Neutrophil (primary cell): ENCODE data around the gene DOCK11.
"Not testable (repeated sequence)": the region's sequence is repeated elsewhere in the genome, so short reads cannot be mapped to it uniquely, and the experiment has no call there.

Source experiments
- H3K27ac ChIP-seq: fragments of 200-600 bp; sonication (generic); 2 replicates; pipeline ENCODE4 v1.5.1; 2016; ENCODE audit warnings: mild to moderate bottlenecking, moderate library complexity
- H3K27me3 ChIP-seq: fragments of 200-600 bp; sonication (generic); 2 replicates; pipeline ENCODE4 v1.6.0; 2016; ENCODE audit warnings: mild to moderate bottlenecking
- H3K36me3 ChIP-seq: fragments of 200-600 bp; sonication (generic); 2 replicates; pipeline ENCODE4 v1.5.1; 2017
- H3K4me1 ChIP-seq, 2 experiments: fragments of 200-600 bp in 1 of 2; sonication (generic) in 1 of 2; 1 replicate in 1 of 2; 2 replicates in 1 of 2; pipeline versions ENCODE4 v1.5.1 to v1.6.1; 2013 to 2016; ENCODE audit warnings: low read depth in 1 of 2, low read length in 1 of 2, mild to moderate bottlenecking in 1 of 2, moderate library complexity in 1 of 2; ENCODE audit not compliant: control insufficient read depth in 1 of 2, insufficient read depth in 1 of 2
- H3K4me3 ChIP-seq, 2 experiments: fragments of 200-600 bp in 1 of 2; sonication (generic) in 1 of 2; 1 replicate in 1 of 2; 2 replicates in 1 of 2; pipeline ENCODE4 v1.5.1; 2013 to 2016; ENCODE audit warnings: low read depth in 1 of 2, low read length in 1 of 2, mild to moderate bottlenecking in 1 of 2, moderate library complexity in 1 of 2
- H3K9me3 ChIP-seq: fragments of 200-600 bp; sonication (generic); 2 replicates; pipeline ENCODE4 v1.5.1; 2016
- TF ChIP-seq, protein P1 (sequence below): fragments of 200-600 bp; sonication (generic); IDR thresholded peaks from 2 replicates; pipeline ENCODE4 v1.5.1; 2016; ENCODE audit warnings: antibody characterized with exemption

DOCK11 gene

GRCh38 chrX:118579417-118579816 is 83.8 kb downstream of the DOCK11 start:
- H3K27me3 ChIP-seq: no peaks in the 10 kb centered on the region
- peaks cover 89% of the 10 kb centered on the region for H3K36me3 ChIP-seq
- H3K27ac ChIP-seq: no peak overlapping the region
- no peaks in the 10 kb centered on the region for H3K9me3 ChIP-seq
- no peaks in the 10 kb centered on the region for H3K4me1 ChIP-seq
- H3K4me3 ChIP-seq: no peak overlapping the region
- TF ChIP-seq, protein P1, sequence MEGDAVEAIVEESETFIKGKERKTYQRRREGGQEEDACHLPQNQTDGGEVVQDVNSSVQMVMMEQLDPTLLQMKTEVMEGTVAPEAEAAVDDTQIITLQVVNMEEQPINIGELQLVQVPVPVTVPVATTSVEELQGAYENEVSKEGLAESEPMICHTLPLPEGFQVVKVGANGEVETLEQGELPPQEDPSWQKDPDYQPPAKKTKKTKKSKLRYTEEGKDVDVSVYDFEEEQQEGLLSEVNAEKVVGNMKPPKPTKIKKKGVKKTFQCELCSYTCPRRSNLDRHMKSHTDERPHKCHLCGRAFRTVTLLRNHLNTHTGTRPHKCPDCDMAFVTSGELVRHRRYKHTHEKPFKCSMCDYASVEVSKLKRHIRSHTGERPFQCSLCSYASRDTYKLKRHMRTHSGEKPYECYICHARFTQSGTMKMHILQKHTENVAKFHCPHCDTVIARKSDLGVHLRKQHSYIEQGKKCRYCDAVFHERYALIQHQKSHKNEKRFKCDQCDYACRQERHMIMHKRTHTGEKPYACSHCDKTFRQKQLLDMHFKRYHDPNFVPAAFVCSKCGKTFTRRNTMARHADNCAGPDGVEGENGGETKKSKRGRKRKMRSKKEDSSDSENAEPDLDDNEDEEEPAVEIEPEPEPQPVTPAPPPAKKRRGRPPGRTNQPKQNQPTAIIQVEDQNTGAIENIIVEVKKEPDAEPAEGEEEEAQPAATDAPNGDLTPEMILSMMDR: no peak

GRCh38 chrX:118582926-118583325 is 87.3 kb downstream of the DOCK11 start:
- H3K9me3 ChIP-seq, H3K4me1 ChIP-seq, H3K27ac ChIP-seq, H3K27me3 ChIP-seq, H3K4me3 ChIP-seq: not testable (repeated sequence)
- peaks cover 90% of the 10 kb centered on the region for H3K36me3 ChIP-seq

DNA sequence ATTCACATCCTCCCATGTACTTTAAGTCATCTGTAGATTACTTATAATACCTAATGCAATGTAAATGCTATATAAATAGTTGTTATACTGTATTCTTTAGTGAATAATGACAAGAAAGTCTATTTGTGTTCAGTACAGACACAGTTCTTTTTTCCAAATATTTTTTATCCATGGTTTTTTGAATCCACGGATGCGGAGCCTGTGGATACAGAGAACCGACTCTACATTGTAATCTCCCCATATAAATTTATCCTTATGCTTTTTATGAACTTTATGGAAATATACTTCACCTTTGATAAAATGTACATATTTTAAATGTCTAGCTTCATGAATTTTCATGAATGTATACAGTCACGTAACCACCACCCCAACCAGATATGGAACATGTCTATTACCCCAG is 88.2 kb downstream of the DOCK11 start:
- no peaks in the 10 kb centered on the region for H3K4me1 ChIP-seq
- H3K36me3 ChIP-seq: peaks cover 90% of the 10 kb centered on the region
- H3K4me3 ChIP-seq: no peak overlapping the region
- no peaks in the 10 kb centered on the region for H3K27me3 ChIP-seq
- H3K27ac ChIP-seq: no peak overlapping the region
- no peaks in the 10 kb centered on the region for H3K9me3 ChIP-seq
- TF ChIP-seq, protein P1: no peak

DNA sequence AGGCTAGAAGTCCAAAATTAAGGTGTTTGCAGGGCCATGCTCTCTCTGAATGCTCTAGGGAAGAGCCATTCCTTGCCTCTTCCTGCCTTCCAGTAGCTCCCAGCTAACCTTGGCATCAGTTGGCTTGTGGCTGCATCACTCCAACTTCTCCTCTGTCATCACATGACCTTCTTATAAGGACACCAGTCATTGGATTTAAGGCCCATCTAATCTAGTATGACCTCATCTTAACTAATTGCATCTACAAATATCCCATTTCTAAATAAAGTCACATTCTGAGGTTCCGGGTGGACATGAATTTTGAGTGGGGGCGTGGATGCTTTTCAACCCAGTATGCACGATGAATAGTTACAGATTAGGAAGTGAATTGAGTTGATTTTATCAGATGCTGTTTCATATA is 89.7 kb downstream of the DOCK11 start:
- no peaks in the 10 kb centered on the region for H3K9me3 ChIP-seq
- no peaks in the 10 kb centered on the region for H3K4me1 ChIP-seq
- H3K4me3 ChIP-seq: no peak overlapping the region
- TF ChIP-seq, protein P1: no peak
- no peaks in the 10 kb centered on the region for H3K27me3 ChIP-seq
- H3K27ac ChIP-seq: no peak overlapping the region
- H3K36me3 ChIP-seq: peaks cover 89% of the 10 kb centered on the region

GRCh38 chrX:118586206-118586605 is 90.6 kb downstream of the DOCK11 start:
- H3K36me3 ChIP-seq: peaks cover 90% of the 10 kb centered on the region
- H3K4me1 ChIP-seq, H3K27me3 ChIP-seq, H3K27ac ChIP-seq, H3K9me3 ChIP-seq, H3K4me3 ChIP-seq: not testable (repeated sequence)

DNA sequence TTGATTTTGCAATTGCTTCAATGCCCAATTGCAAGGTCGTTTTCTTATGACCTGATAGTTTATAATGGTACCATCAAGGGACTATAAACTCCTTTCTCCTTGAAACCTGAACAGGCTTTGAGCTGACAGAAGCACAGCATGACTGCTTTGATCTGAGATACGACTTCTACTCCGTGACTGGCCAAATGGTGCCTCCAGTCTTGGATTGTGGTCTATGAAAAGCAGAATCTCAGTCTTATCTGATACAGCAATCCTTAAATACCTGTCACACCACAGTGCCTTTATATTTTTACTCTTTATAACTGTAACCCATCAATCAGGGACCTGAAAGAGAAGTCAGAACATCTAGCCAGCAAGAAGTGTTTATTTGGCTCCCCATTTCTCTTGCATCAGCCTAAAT is 93.1 kb downstream of the DOCK11 start:
- Histone ChIP-seq H3K27ac (no peak overlapping the region), H3K27me3 (no peaks in the 10 kb centered on the region), H3K4me3 (no peak overlapping the region), H3K36me3 (peaks cover 82% of the 10 kb centered on the region), H3K4me1 (no peaks in the 10 kb centered on the region), H3K9me3 (no peaks in the 10 kb centered on the region)
- TF ChIP-seq, protein P1: no peak

- H3K9me3 ChIP-seq: no peaks in the 10 kb centered on the region
- TF ChIP-seq, protein P1: no peak
- no peaks in the 10 kb centered on the region for H3K4me1 ChIP-seq
- no peak overlapping the region for H3K4me3 ChIP-seq
- H3K27me3 ChIP-seq: no peaks in the 10 kb centered on the region
- H3K27ac ChIP-seq: no peak overlapping the region
- peaks cover 82% of the 10 kb centered on the region for H3K36me3 ChIP-seq
These were observed 93.6 kb downstream of the DOCK11 start for GRCh38 chrX:118589227-118589626.
